Activated CD8-positive, alpha-beta T cell treated with anti-CD3 and anti-CD28 coated beads for 36 hours (primary cell): ENCODE measurements around the gene SPPL2B. TPM values are rescaled to one million over a fixed set of nuclear protein-coding genes. Genes with fewer than 3 reads are reported as not detected.

Experiments used
- ATAC-seq: fragments of 200-7000 bp; cut with Tn5 transposase; one replicate; pipeline ENCODE4 v1.10.0; 2021; ENCODE audit warnings: mild to moderate bottlenecking, moderate library complexity
- CTCF ChIA-PET: fragments of 350-600 bp; sonication (Branson Sonifier 250); formaldehyde crosslinking; loops from one replicate; lab custom pipeline; 2021; ENCODE audit warnings: antibody characterized with exemption; lab: Charles Lee
- POLR2A ChIA-PET: fragments of 350-600 bp; sonication (Branson Sonifier 250); formaldehyde crosslinking; loops from one replicate; lab custom pipeline; 2021; ENCODE audit warnings: antibody characterized with exemption; lab: Charles Lee
- DNase-seq: peaks from one replicate; pipeline ENCODE4 v3.0.0-alpha.2; 2020
- H3K27ac Mint-ChIP-seq: one replicate; pipeline ENCODE4 v1.8.0; 2021; ENCODE audit warnings: mild to moderate bottlenecking, mixed read lengths
- H3K27me3 Mint-ChIP-seq: one replicate; pipeline ENCODE4 v1.8.0; 2021; ENCODE audit warnings: mixed read lengths
- H3K36me3 Mint-ChIP-seq: one replicate; pipeline ENCODE4 v1.8.0; 2021; ENCODE audit warnings: low read depth, mixed read lengths
- H3K4me1 Mint-ChIP-seq: one replicate; pipeline ENCODE4 v1.8.0; 2021; ENCODE audit warnings: low read depth, mixed read lengths
- H3K4me3 Mint-ChIP-seq: one replicate; pipeline ENCODE4 v1.8.0; 2021; ENCODE audit warnings: mild to moderate bottlenecking, moderate library complexity, mixed read lengths
- H3K9me3 Mint-ChIP-seq: one replicate; pipeline ENCODE4 v1.8.0; 2021; ENCODE audit warnings: mixed read lengths
- intact Hi-C: fragments of 100-400 bp; cut with micrococcal nuclease; formaldehyde crosslinking; loops from one replicate; pipeline ENCODE4 v1.10.0; 2022
- total RNA-seq, 2 experiments: library from RNA; stranded (reverse); gene quantifications; one replicate each; pipeline ENCODE4 v1.2.3, GENCODE V29; 2021
- TF ChIP-seq, protein P1 (sequence below): fragments of 200-600 bp; IDR thresholded peaks from one replicate; pipeline ENCODE4 v1.8.0; 2022; ENCODE audit warnings: antibody characterized with exemption, mild to moderate bottlenecking

Gene SPPL2B
- total RNA-seq, 2 experiments from 2014 or later = 52.8 to 54.3 TPM

DNA sequence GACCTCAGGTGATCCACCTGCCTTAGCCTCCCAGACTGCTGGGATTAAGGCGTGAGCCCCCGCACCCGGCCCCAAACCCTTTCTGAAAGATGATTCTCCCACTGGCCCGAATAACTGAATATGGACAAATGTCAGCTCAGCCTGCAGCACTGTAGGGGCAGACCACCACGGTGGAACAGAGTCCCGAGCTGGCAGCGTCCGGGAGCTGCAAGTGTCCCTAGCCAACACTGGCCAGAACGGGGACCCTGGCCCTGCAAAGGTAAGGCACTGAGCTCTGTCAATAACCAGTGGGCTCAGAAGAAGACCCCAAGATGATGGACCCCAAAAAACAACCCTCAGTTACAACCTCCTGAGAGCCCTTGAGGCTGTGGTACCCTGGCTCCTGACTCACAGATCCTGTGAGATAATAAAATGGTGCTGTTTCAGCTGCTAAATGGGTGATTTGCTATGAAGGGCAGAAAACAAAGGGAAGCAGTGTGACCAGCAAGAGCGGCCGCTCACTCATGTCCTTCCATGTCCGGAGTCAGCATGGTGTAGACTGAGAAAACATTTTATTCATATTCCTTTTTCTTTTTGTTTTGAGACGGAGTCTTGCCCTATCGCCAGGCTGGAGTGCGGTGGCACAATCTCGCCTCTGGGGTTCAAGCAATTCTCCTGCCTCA is 1.7 kb upstream of the SPPL2B start:
- peaks cover 58% of the 10 kb centered on the region for H3K4me1 Mint-ChIP-seq
- CTCF ChIA-PET = interaction anchor here (0.7 to 2.3 kb wide), 4 partner anchors 10 to 91 kb away, joined by 3 to 5 read pairs (median 4); partner anchors contain the start of gene PLEKHJ1

DNA sequence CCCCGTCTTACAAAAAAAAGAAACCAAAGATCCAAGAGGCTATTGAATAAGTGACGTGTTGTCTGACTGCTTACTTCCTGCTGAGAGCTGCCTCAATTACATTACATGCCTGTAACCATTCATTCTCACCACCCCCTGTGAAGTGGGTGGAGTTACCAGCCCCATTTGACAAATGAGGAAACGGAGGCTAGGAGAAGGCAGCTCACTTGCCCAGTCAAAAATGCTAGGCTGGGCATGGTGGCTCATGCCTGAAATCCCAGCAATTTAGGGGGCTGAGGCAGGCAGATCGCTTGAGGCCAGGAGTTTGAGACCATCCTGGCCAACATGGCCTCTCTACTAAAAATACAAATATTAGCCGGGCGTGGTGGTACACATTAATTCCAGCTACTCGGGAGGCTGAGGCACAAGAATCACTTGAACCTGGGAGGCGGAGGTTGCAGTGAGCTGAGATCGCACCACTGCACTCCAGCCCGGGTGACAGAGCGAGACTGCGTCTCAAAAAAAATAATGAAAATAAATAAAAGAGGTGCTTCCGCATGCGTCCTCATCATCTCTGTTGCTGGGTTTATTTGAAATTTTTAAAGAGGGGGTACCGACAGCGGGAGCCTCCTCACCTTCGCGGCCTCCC is 597 bp upstream of the SPPL2B start:
- ChIA-PET POLR2A (interaction anchor here (0.6 to 4.1 kb wide), 7 partner anchors 11 to 511 kb away, joined by 3 to 32 read pairs (median 4); partner anchors contain the start of gene GADD45B), CTCF (interaction anchor here (0.8 to 2.3 kb wide), 6 partner anchors 11 to 286 kb away, joined by 3 to 6 read pairs (median 4); partner anchors contain the start of gene PLEKHJ1)
- TF ChIP-seq, protein P1, sequence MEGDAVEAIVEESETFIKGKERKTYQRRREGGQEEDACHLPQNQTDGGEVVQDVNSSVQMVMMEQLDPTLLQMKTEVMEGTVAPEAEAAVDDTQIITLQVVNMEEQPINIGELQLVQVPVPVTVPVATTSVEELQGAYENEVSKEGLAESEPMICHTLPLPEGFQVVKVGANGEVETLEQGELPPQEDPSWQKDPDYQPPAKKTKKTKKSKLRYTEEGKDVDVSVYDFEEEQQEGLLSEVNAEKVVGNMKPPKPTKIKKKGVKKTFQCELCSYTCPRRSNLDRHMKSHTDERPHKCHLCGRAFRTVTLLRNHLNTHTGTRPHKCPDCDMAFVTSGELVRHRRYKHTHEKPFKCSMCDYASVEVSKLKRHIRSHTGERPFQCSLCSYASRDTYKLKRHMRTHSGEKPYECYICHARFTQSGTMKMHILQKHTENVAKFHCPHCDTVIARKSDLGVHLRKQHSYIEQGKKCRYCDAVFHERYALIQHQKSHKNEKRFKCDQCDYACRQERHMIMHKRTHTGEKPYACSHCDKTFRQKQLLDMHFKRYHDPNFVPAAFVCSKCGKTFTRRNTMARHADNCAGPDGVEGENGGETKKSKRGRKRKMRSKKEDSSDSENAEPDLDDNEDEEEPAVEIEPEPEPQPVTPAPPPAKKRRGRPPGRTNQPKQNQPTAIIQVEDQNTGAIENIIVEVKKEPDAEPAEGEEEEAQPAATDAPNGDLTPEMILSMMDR = no peak
- intact Hi-C loops = no loop called here
- ATAC-seq (peak; percentile 76), DNase-seq (peak; percentile 82)
- Mint-ChIP-seq H3K9me3 (no peaks in the 10 kb centered on the region), H3K4me1 (peaks cover 67% of the 10 kb centered on the region), H3K27me3 (no peaks in the 10 kb centered on the region), H3K4me3 (peak overlapping the region; percentile 95), H3K36me3 (peaks cover 41% of the 10 kb centered on the region), H3K27ac (peak overlapping the region; percentile 98)

More for the DNA sequence above, 1.7 kb upstream of the SPPL2B start:
- TF ChIP-seq, protein P1 = no peak
- Mint-ChIP-seq H3K36me3 (peaks cover 41% of the 10 kb centered on the region), H3K27me3 (no peaks in the 10 kb centered on the region), H3K4me3 (peak overlapping the region; percentile 95), H3K9me3 (no peaks in the 10 kb centered on the region), H3K27ac (peak overlapping the region; percentile 98)
- POLR2A ChIA-PET = interaction anchor here (1.0 to 4.1 kb wide), 6 partner anchors 10 to 295 kb away, joined by 3 to 32 read pairs (median 4); partner anchors contain the start of gene GADD45B
- ATAC-seq (no peak), DNase-seq (no peak)
- intact Hi-C loops = no loop called here

- Mint-ChIP-seq H3K27ac (peak overlapping the region; percentile 70), H3K36me3 (peaks cover 37% of the 10 kb centered on the region), H3K27me3 (no peaks in the 10 kb centered on the region), H3K9me3 (no peaks in the 10 kb centered on the region), H3K4me1 (peaks cover 71% of the 10 kb centered on the region), H3K4me3 (peak overlapping the region; percentile 95)
- ChIA-PET CTCF (no interaction called here), POLR2A (interaction anchor here (1.3 to 2.1 kb wide), 2 partner anchors 12 to 95 kb away, joined by 3 to 7 read pairs; no protein-coding TSS in a partner anchor)
- TF ChIP-seq, protein P1 = no peak
- no peak for DNase-seq
- no peak for ATAC-seq
- intact Hi-C loops = no loop called here
These were observed 630 bp downstream of the SPPL2B start for GRCh38 chr19:2329149-2329478.

GRCh38 chr19:2329501-2329916 is 1.0 kb downstream of the SPPL2B start:
- intact Hi-C loops = no loop called here
- ChIA-PET POLR2A (interaction anchor here (0.6 to 2.1 kb wide), 3 partner anchors 13 to 95 kb away, joined by 3 to 7 read pairs (median 3); no protein-coding TSS in a partner anchor), CTCF (interaction anchor here (1.1 to 1.2 kb wide), 2 partner anchors 34 to 281 kb away, joined by 3 read pairs; no protein-coding TSS in a partner anchor)
- Mint-ChIP-seq H3K4me3 (peak overlapping the region; percentile 95), H3K4me1 (peaks cover 69% of the 10 kb centered on the region), H3K27ac (peak overlapping the region; percentile 70), H3K9me3 (no peaks in the 10 kb centered on the region), H3K36me3 (peaks cover 33% of the 10 kb centered on the region), H3K27me3 (no peaks in the 10 kb centered on the region)
- TF ChIP-seq, protein P1 = no peak
- ATAC-seq = no peak
- DNase-seq = no peak
